HEK293 (cell line): ENCODE measurements around the gene HPGD.

Experiments
- CTCF ChIA-PET: fragments of 350-600 bp; formaldehyde crosslinking; extraction: SDS; loops from one replicate; lab custom pipeline; 2021; ENCODE audit warnings: antibody characterized with exemption; lab: Yijun Ruan, JAX
- POLR2A ChIA-PET: fragments of 300-600 bp; formaldehyde crosslinking; extraction: SDS; loops from one replicate; lab custom pipeline; 2020; ENCODE audit warnings: antibody characterized with exemption, inconsistent platforms; lab: Yijun Ruan, JAX
- H3K27ac ChIP-seq: fragments of 200-500 bp; sonication (Bioruptor generic); 2 replicates; pipeline ENCODE4 v1.5.1; 2014; ENCODE audit warnings: low read depth, low read length, control low read depth, inconsistent platforms; ENCODE audit errors: extremely low read depth
- H3K36me3 ChIP-seq, 2 experiments: fragments of 200-500 bp in 1 of 2; sonication (Bioruptor generic) in 1 of 2; 1 replicate in 1 of 2; 2 replicates in 1 of 2; pipeline ENCODE4 v1.5.1; 2014 to 2017; ENCODE audit warnings: inconsistent platforms in 2 of 2, low read length in 2 of 2; ENCODE audit not compliant: control insufficient read depth in 2 of 2, insufficient read depth in 1 of 2
- H3K4me1 ChIP-seq: fragments of 200-500 bp; sonication (Bioruptor generic); 2 replicates; pipeline ENCODE4 v1.5.1; 2014; ENCODE audit warnings: mild to moderate bottlenecking, low read length, inconsistent platforms; ENCODE audit not compliant: control insufficient read depth, insufficient read depth
- H3K4me3 ChIP-seq: 2 replicates; pipeline ENCODE4 v1.5.1; 2011; ENCODE audit warnings: low read depth, mild to moderate bottlenecking, control low read depth, low read length, moderate library complexity
- H3K9me3 ChIP-seq: fragments of 200-500 bp; sonication (Bioruptor generic); 2 replicates; pipeline ENCODE4 v1.5.1; 2014; ENCODE audit warnings: low read depth, low read length, inconsistent platforms; ENCODE audit not compliant: control insufficient read depth, insufficient read depth
- GLIS1 ChIP-seq: fragments of 450-650 bp; formaldehyde crosslinking; IDR thresholded peaks from 2 replicates; pipeline ENCODE4 v1.5.1; 2016; ENCODE audit warnings: missing biosample characterization, missing genetic modification characterization
- HIC1 ChIP-seq: fragments of 450-650 bp; formaldehyde crosslinking; IDR thresholded peaks from 2 replicates; pipeline ENCODE4 v1.5.1; 2016; ENCODE audit warnings: missing biosample characterization, missing genetic modification characterization
- KLF10 ChIP-seq: fragments of 450-650 bp; IDR thresholded peaks from 2 replicates; pipeline ENCODE4 v1.5.1; 2018; ENCODE audit warnings: missing biosample characterization, mild to moderate bottlenecking, missing genetic modification characterization
- PRDM1 ChIP-seq: fragments of 450-650 bp; formaldehyde crosslinking; IDR thresholded peaks from 2 replicates; pipeline ENCODE4; 2016; ENCODE audit warnings: missing biosample characterization, missing genetic modification characterization
- ZFHX2 ChIP-seq: fragments of 450-650 bp; formaldehyde crosslinking; conservative IDR thresholded peaks from 2 replicates; pipeline ENCODE4 v1.5.1; 2016; ENCODE audit warnings: missing biosample characterization, missing genetic modification characterization
- ZFP37 ChIP-seq: fragments of 450-650 bp; formaldehyde crosslinking; IDR thresholded peaks from 2 replicates; pipeline ENCODE4 v1.5.1; 2016; ENCODE audit warnings: missing biosample characterization, missing genetic modification characterization
- ZIC2 ChIP-seq: fragments of 450-650 bp; formaldehyde crosslinking; IDR thresholded peaks from 2 replicates; pipeline ENCODE4 v1.5.1; 2016; ENCODE audit warnings: missing biosample characterization, missing genetic modification characterization
- ZNF133 ChIP-seq: fragments of 450-650 bp; formaldehyde crosslinking; IDR thresholded peaks from 2 replicates; pipeline ENCODE4 v1.5.1; 2016; ENCODE audit warnings: missing biosample characterization, missing genetic modification characterization
- ZNF311 ChIP-seq: fragments of 450-650 bp; formaldehyde crosslinking; IDR thresholded peaks from 2 replicates; pipeline ENCODE4 v1.5.1; 2017; ENCODE audit warnings: missing biosample characterization, missing genetic modification characterization, borderline replicate concordance
- ZNF335 ChIP-seq: fragments of 450-650 bp; formaldehyde crosslinking; conservative IDR thresholded peaks from 2 replicates; pipeline ENCODE4 v1.5.1; 2016; ENCODE audit warnings: missing biosample characterization, missing genetic modification characterization
- ZNF354C ChIP-seq: fragments of 450-650 bp; formaldehyde crosslinking; IDR thresholded peaks from 2 replicates; pipeline ENCODE4 v1.5.1; 2016; ENCODE audit warnings: missing biosample characterization, missing genetic modification characterization, low read depth, borderline replicate concordance
- ZNF423 ChIP-seq: fragments of 450-650 bp; formaldehyde crosslinking; IDR thresholded peaks from 2 replicates; pipeline ENCODE4 v1.5.1; 2016; ENCODE audit warnings: missing biosample characterization, missing genetic modification characterization
- ZNF449 ChIP-seq: fragments of 450-650 bp; formaldehyde crosslinking; IDR thresholded peaks from 2 replicates; pipeline ENCODE4 v1.5.1; 2017; ENCODE audit warnings: missing biosample characterization, mild to moderate bottlenecking, missing genetic modification characterization, moderate library complexity
- ZNF561 ChIP-seq: fragments of 450-650 bp; IDR thresholded peaks from 2 replicates; pipeline ENCODE4 v1.5.1; 2018; ENCODE audit warnings: missing biosample characterization, missing genetic modification characterization, borderline replicate concordance
- ZNF600 ChIP-seq: fragments of 450-650 bp; formaldehyde crosslinking; IDR thresholded peaks from 2 replicates; pipeline ENCODE4 v1.5.1; 2016; ENCODE audit warnings: missing biosample characterization, missing genetic modification characterization
- ZNF645 ChIP-seq: fragments of 450-650 bp; formaldehyde crosslinking; IDR thresholded peaks from 2 replicates; pipeline ENCODE4; 2016; ENCODE audit warnings: missing biosample characterization, missing genetic modification characterization
- ZNF660 ChIP-seq: fragments of 450-650 bp; IDR thresholded peaks from 2 replicates; pipeline ENCODE4 v1.5.1; 2018; ENCODE audit warnings: missing biosample characterization, mild to moderate bottlenecking, missing genetic modification characterization
- ZNF664 ChIP-seq: fragments of 450-650 bp; formaldehyde crosslinking; IDR thresholded peaks from 2 replicates; pipeline ENCODE4 v1.5.1; 2016; ENCODE audit warnings: missing biosample characterization, missing genetic modification characterization
- ZNF692 ChIP-seq: fragments of 450-650 bp; formaldehyde crosslinking; IDR thresholded peaks from 2 replicates; pipeline ENCODE4 v1.5.1; 2016; ENCODE audit warnings: missing biosample characterization, missing genetic modification characterization
- ZSCAN5A ChIP-seq: fragments of 450-650 bp; formaldehyde crosslinking; IDR thresholded peaks from 2 replicates; pipeline ENCODE4 v1.5.1; 2016; ENCODE audit warnings: missing biosample characterization, missing genetic modification characterization
- TF ChIP-seq, protein P1 (sequence below): fragments of 450-650 bp; formaldehyde crosslinking; IDR thresholded peaks from 2 replicates; pipeline ENCODE4 v1.5.1; 2016; ENCODE audit warnings: missing biosample characterization, missing genetic modification characterization, low read depth
- TF ChIP-seq, protein P2 (sequence below): fragments of 450-650 bp; formaldehyde crosslinking; IDR thresholded peaks from 2 replicates; pipeline ENCODE4 v1.5.1; 2016; ENCODE audit warnings: missing biosample characterization, missing genetic modification characterization
- TF ChIP-seq, protein P3 (sequence below): fragments of 450-650 bp; formaldehyde crosslinking; IDR thresholded peaks from 2 replicates; pipeline ENCODE4 v1.5.1; 2017; ENCODE audit warnings: missing biosample characterization, missing genetic modification characterization

Gene HPGD

GRCh38 chr4:174522183-174523024 is at the start of gene HPGD:
Gene HPGD (minus strand): TSS chr4:174522488. CDS start chr4:174522451, 37 bp downstream.
- H3K36me3 ChIP-seq, result no peaks in the 10 kb centered on the region
- CTCF ChIA-PET, result interaction anchor here (0.6 kb wide), 1 partner anchor 219 kb away, joined by 3 read pairs; no protein-coding TSS in a partner anchor
- H3K27ac ChIP-seq, result peak within 1 kb of the TSS; percentile 38; the same call in 1 of the 2 replicates
- H3K4me3 ChIP-seq, result peak within 1 kb of the TSS; percentile 52
- POLR2A ChIA-PET, result interaction anchor here (0.7 to 1.2 kb wide), 3 partner anchors 10 to 39 kb away, joined by 3 to 4 read pairs (median 3); no protein-coding TSS in a partner anchor
- no peaks in the 10 kb centered on the region; the same call in 1 of the 2 replicates for H3K4me1 ChIP-seq
- no peaks in the 10 kb centered on the region for H3K9me3 ChIP-seq
- peak; percentile 60; the same call in 1 of the 2 replicates for TF ChIP-seq ZNF449
- TF ChIP-seq ZSCAN5A (tag by site-specific recombination), result no peak
- 0 out of 2 replicates have a peak, but pooled peaks have one; percentile 21 for TF ChIP-seq KLF10 (tag by site-specific recombination)
- no peak for TF ChIP-seq ZNF692 (tag by site-specific recombination)
- no peak for TF ChIP-seq ZNF354C (tag by site-specific recombination)
- TF ChIP-seq GLIS1 (tag by site-specific recombination), result peak; percentile 61; the same call in 1 of the 2 replicates
- peak; percentile 41 for TF ChIP-seq ZNF600 (tag by site-specific recombination)
- TF ChIP-seq ZFHX2 (tag by site-specific recombination), result peak; percentile 92
- TF ChIP-seq, protein P1, sequence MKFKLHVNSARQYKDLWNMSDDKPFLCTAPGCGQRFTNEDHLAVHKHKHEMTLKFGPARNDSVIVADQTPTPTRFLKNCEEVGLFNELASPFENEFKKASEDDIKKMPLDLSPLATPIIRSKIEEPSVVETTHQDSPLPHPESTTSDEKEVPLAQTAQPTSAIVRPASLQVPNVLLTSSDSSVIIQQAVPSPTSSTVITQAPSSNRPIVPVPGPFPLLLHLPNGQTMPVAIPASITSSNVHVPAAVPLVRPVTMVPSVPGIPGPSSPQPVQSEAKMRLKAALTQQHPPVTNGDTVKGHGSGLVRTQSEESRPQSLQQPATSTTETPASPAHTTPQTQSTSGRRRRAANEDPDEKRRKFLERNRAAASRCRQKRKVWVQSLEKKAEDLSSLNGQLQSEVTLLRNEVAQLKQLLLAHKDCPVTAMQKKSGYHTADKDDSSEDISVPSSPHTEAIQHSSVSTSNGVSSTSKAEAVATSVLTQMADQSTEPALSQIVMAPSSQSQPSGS (tag by site-specific recombination), result no peak
- 0 out of 2 replicates have a peak, but pooled peaks have one; percentile 40 for TF ChIP-seq ZNF660 (tag by site-specific recombination)
- TF ChIP-seq, protein P2, sequence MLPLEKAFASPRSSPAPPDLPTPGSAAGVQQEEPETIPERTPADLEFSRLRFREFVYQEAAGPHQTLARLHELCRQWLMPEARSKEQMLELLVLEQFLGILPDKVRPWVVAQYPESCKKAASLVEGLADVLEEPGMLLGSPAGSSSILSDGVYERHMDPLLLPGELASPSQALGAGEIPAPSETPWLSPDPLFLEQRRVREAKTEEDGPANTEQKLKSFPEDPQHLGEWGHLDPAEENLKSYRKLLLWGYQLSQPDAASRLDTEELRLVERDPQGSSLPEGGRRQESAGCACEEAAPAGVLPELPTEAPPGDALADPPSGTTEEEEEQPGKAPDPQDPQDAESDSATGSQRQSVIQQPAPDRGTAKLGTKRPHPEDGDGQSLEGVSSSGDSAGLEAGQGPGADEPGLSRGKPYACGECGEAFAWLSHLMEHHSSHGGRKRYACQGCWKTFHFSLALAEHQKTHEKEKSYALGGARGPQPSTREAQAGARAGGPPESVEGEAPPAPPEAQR (tag by site-specific recombination), result no peak
- TF ChIP-seq ZNF561 (tag by site-specific recombination), result peak; percentile 30; the same call in 1 of the 2 replicates
- TF ChIP-seq PRDM1, result no peak
- TF ChIP-seq ZNF645 (tag by site-specific recombination), result no peak
- TF ChIP-seq, protein P3, sequence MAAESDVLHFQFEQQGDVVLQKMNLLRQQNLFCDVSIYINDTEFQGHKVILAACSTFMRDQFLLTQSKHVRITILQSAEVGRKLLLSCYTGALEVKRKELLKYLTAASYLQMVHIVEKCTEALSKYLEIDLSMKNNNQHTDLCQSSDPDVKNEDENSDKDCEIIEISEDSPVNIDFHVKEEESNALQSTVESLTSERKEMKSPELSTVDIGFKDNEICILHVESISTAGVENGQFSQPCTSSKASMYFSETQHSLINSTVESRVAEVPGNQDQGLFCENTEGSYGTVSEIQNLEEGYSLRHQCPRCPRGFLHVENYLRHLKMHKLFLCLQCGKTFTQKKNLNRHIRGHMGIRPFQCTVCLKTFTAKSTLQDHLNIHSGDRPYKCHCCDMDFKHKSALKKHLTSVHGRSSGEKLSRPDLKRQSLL (tag by site-specific recombination), result no peak
- peak; percentile 54; the same call in 1 of the 2 replicates for TF ChIP-seq HIC1 (tag by site-specific recombination)
- TF ChIP-seq ZNF133 (tag by site-specific recombination), result peak; percentile 29; the same call in 1 of the 2 replicates
- 0 out of 2 replicates have a peak, but pooled peaks have one; percentile 9 for TF ChIP-seq ZNF423 (tag by site-specific recombination)
- TF ChIP-seq ZNF311 (tag by site-specific recombination), result no peak
- 0 out of 2 replicates have a peak, but pooled peaks have one; percentile 37 for TF ChIP-seq ZFP37 (tag by site-specific recombination)
- TF ChIP-seq ZNF664 (tag by site-specific recombination), result no peak
- peak; percentile 21 for TF ChIP-seq ZNF335 (tag by site-specific recombination)
- peak; percentile 67 for TF ChIP-seq ZIC2 (tag by site-specific recombination)
